IMR-90 (cell line): Measurements from ENCODE around the gene BSPH1. TPM values are rescaled to one million over a fixed set of nuclear protein-coding genes. Genes with fewer than 3 reads are reported as not detected.

Experiments used
- ATAC-seq: fragments of 200-7000 bp; cut with Tn5 transposase; 2 replicates; pipeline ENCODE4 v1.9.1; 2020; ENCODE audit warnings: low read depth, mild to moderate bottlenecking, moderate library complexity
- BruUV-seq: library from RNA; stranded (reverse); fragments of 400-500 nt; replicated peaks from 2 replicates; lab custom pipeline; 2021; lab: Mats Ljungman, UMichigan
- CTCF ChIA-PET: fragments of 300-600 bp; formaldehyde crosslinking; extraction: SDS; loops from one replicate; lab custom pipeline; 2021; ENCODE audit warnings: antibody characterized with exemption; lab: Yijun Ruan, JAX
- POLR2A ChIA-PET: fragments of 300-600 bp; sonication (Branson Sonifier 250); formaldehyde crosslinking; loops from one replicate; lab custom pipeline; 2022; ENCODE audit warnings: antibody characterized with exemption; ENCODE audit not compliant: unreplicated experiment; lab: Charles Lee
- DNase-seq: peaks from one replicate; pipeline ENCODE4 v3.0.0; 2013
- H2AFZ ChIP-seq: replicated peaks from 2 replicates; pipeline ENCODE3; 2013; ENCODE audit warnings: low read length, mild to moderate bottlenecking; ENCODE audit not compliant: poor library complexity
- H2AK5ac ChIP-seq: 2 replicates; pipeline ENCODE4 v1.6.1; 2013; ENCODE audit warnings: low read depth, low read length, inconsistent platforms
- H2AK9ac ChIP-seq: replicated peaks from 2 replicates; pipeline ENCODE3; 2013; ENCODE audit warnings: mild to moderate bottlenecking, low read depth, low read length, moderate library complexity; ENCODE audit not compliant: poor library complexity
- H2BK120ac ChIP-seq: 2 replicates; pipeline ENCODE4 v1.6.1; 2013; ENCODE audit warnings: low read depth, low read length, inconsistent platforms
- H2BK15ac ChIP-seq: 3 replicates; pipeline ENCODE4 v1.6.1; 2013; ENCODE audit warnings: low read depth, low read length, inconsistent platforms
- H2BK20ac ChIP-seq: 2 replicates; pipeline ENCODE4 v1.6.1; 2013; ENCODE audit warnings: low read depth, mild to moderate bottlenecking, inconsistent platforms, low read length, moderate library complexity
- H2BK5ac ChIP-seq: 2 replicates; pipeline ENCODE4 v1.6.1; 2013; ENCODE audit warnings: mild to moderate bottlenecking, low read depth, low read length, inconsistent platforms; ENCODE audit not compliant: poor library complexity, severe bottlenecking
- H3K14ac ChIP-seq: replicated peaks from 2 replicates; pipeline ENCODE4 v1.6.1; 2013; ENCODE audit warnings: low read depth, low read length, inconsistent platforms
- H3K18ac ChIP-seq: 2 replicates; pipeline ENCODE4 v1.6.1; 2013; ENCODE audit warnings: low read depth, low read length, control low read depth
- H3K23ac ChIP-seq: 2 replicates; pipeline ENCODE4 v1.6.1; 2013; ENCODE audit warnings: low read depth, low read length, inconsistent platforms
- H3K27ac ChIP-seq: 2 replicates; pipeline ENCODE4 v1.5.1; 2013; ENCODE audit warnings: mild to moderate bottlenecking, control low read depth, low read length; ENCODE audit not compliant: insufficient read depth
- H3K27me3 ChIP-seq: 2 replicates; pipeline ENCODE4 v1.6.1; 2013; ENCODE audit warnings: low read length; ENCODE audit not compliant: control insufficient read depth, insufficient read depth
- H3K36me3 ChIP-seq: 2 replicates; pipeline ENCODE4 v1.6.1; 2013; ENCODE audit warnings: low read length, mixed read lengths; ENCODE audit not compliant: control insufficient read depth, insufficient read depth
- H3K4ac ChIP-seq: 2 replicates; pipeline ENCODE4 v1.6.1; 2013; ENCODE audit warnings: low read depth, low read length, inconsistent platforms
- H3K4me1 ChIP-seq: 2 replicates; pipeline ENCODE4 v1.6.1; 2013; ENCODE audit warnings: low read length, mixed read lengths; ENCODE audit not compliant: control insufficient read depth, insufficient read depth
- H3K4me2 ChIP-seq: 2 replicates; pipeline ENCODE4 v1.6.1; 2013; ENCODE audit warnings: low read depth, mild to moderate bottlenecking, control low read depth, low read length, moderate library complexity
- H3K4me3 ChIP-seq: 2 replicates; pipeline ENCODE4 v1.5.1; 2013; ENCODE audit warnings: low read depth, mild to moderate bottlenecking, control low read depth, low read length, moderate library complexity; ENCODE audit not compliant: insufficient read depth
- H3K56ac ChIP-seq: 2 replicates; pipeline ENCODE4 v1.6.1; 2013; ENCODE audit warnings: low read length, inconsistent platforms; ENCODE audit not compliant: insufficient read depth; ENCODE audit errors: extremely low read depth
- H3K79me1 ChIP-seq, 2 experiments: 2 replicates each; pipeline ENCODE4 v1.6.1; 2013; ENCODE audit warnings: low read length in 2 of 2, inconsistent platforms in 1 of 2, low read depth in 1 of 2
- H3K9ac ChIP-seq: 2 replicates; pipeline ENCODE4 v1.6.1; 2013; ENCODE audit warnings: low read depth, low read length, control low read depth
- H3K9me1 ChIP-seq: 2 replicates; pipeline ENCODE4 v1.6.1; 2013; ENCODE audit warnings: low read length, inconsistent platforms; ENCODE audit not compliant: insufficient read depth
- H3K9me3 ChIP-seq: 2 replicates; pipeline ENCODE4 v1.6.1; 2013; ENCODE audit warnings: low read length; ENCODE audit not compliant: control insufficient read depth, insufficient read depth
- H4K20me1 ChIP-seq: 2 replicates; pipeline ENCODE4 v1.6.1; 2013; ENCODE audit warnings: low read length, inconsistent platforms; ENCODE audit not compliant: insufficient read depth
- H4K5ac ChIP-seq: 2 replicates; pipeline ENCODE4 v1.6.1; 2013; ENCODE audit warnings: mild to moderate bottlenecking, low read depth, low read length, control low read depth
- H4K8ac ChIP-seq, 2 experiments: 2 replicates each; pipeline ENCODE4 v1.6.1; 2013; ENCODE audit warnings: low read depth in 2 of 2, low read length in 2 of 2, control low read depth in 1 of 2, inconsistent platforms in 1 of 2
- H4K91ac ChIP-seq: 2 replicates; pipeline ENCODE4 v1.6.1; 2013; ENCODE audit warnings: low read depth, low read length, inconsistent platforms; ENCODE audit not compliant: insufficient read depth
- CEBPB ChIP-seq: IDR thresholded peaks from 2 replicates; pipeline ENCODE4 v1.6.1; 2012; ENCODE audit warnings: low read depth, low read length, improper control_type of control experiment
- POLR2A ChIP-seq: IDR thresholded peaks from 2 replicates; pipeline ENCODE4 v1.6.1; 2012; ENCODE audit warnings: mild to moderate bottlenecking, low read depth, low read length
- WGBS, 2 experiments: methylation state at CpG; one replicate each; pipeline versions ENCODE4 v1.1.5 to v1.1.7; 2013; ENCODE audit warnings: missing lambda C conversion rate in 2 of 2; ENCODE audit not compliant: insufficient read length in 1 of 2; ENCODE audit errors: extremely low coverage in 2 of 2; 5-methylcytosine and 5-hydroxymethylcytosine counted together
- dilution Hi-C: fragments of 300-500 bp; cut with HindIII; formaldehyde crosslinking; loops from one replicate; pipeline ENCODE4 v1.14.3; 2018; ENCODE audit warnings: low sequenced_read_pairs; ENCODE audit not compliant: unreplicated experiment
- in situ Hi-C: fragments of 300-500 bp; cut with MboI; formaldehyde crosslinking; loops from 3 replicates; pipeline ENCODE4 v1.14.3; 2019; ENCODE audit warnings: low sequenced_read_pairs, inconsistent platforms, mixed read lengths
- intact Hi-C: fragments of 100-400 bp; cut with micrococcal nuclease; formaldehyde crosslinking; loops from 2 replicates; pipeline ENCODE4 v1.10.0; 2022
- polyA plus RNA-seq, 3 experiments: library from polyadenylated mRNA; depleted of rRNA; stranded (reverse); fragments of >200 nt; gene quantifications; 2 replicates each; pipeline ENCODE4 v1.2.3, GENCODE V29; 2012; ENCODE audit warnings: low replicate concordance in 1 of 3
- total RNA-seq: library from RNA; depleted of rRNA; stranded (reverse); fragments of >200 nt; gene quantifications from 2 replicates; pipeline ENCODE4 v1.2.3, GENCODE V29; 2012
- TF ChIP-seq, protein P1 (sequence below): fragments of 150-350 bp; IDR thresholded peaks from 2 replicates; pipeline ENCODE4 v1.6.1; 2017; ENCODE audit warnings: mild to moderate bottlenecking, antibody characterized with exemption, low read length, low read depth

The BSPH1 gene
- total and polyA plus RNA-seq, 2 of the 4 experiments (the other 2 are of a cell fraction), result not detected

- Histone ChIP-seq H3K79me1 (no peaks in the 10 kb centered on the region), H3K4ac (no peak overlapping the region), H2AK9ac (no peak overlapping the region), H3K18ac (no peak overlapping the region), H3K9ac (no peak overlapping the region), H2BK15ac (no peak overlapping the region), H4K91ac (no peak overlapping the region), H3K27ac (no peak overlapping the region), H3K9me1 (no peaks in the 10 kb centered on the region), H3K56ac (no peak overlapping the region), H2AK5ac (no peak overlapping the region), H3K36me3 (no peaks in the 10 kb centered on the region), H2AFZ (no peak overlapping the region), H3K27me3 (peaks cover 5% of the 10 kb centered on the region; the same call in 1 of the 2 replicates), H2BK5ac (no peak overlapping the region), H3K4me3 (no peak overlapping the region), H3K9me3 (no peaks in the 10 kb centered on the region), H4K5ac (no peak overlapping the region), H3K14ac (no peak overlapping the region), H3K4me2 (no peak overlapping the region), H4K8ac (no peak overlapping the region), H3K4me1 (no peaks in the 10 kb centered on the region), H2BK20ac (no peak overlapping the region), H2BK120ac (no peak overlapping the region), H3K23ac (no peak overlapping the region), H4K20me1 (no peaks in the 10 kb centered on the region)
- TF ChIP-seq, protein P1, sequence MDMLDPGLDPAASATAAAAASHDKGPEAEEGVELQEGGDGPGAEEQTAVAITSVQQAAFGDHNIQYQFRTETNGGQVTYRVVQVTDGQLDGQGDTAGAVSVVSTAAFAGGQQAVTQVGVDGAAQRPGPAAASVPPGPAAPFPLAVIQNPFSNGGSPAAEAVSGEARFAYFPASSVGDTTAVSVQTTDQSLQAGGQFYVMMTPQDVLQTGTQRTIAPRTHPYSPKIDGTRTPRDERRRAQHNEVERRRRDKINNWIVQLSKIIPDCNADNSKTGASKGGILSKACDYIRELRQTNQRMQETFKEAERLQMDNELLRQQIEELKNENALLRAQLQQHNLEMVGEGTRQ, result no peak
- no peak for TF ChIP-seq POLR2A
- no peak for TF ChIP-seq CEBPB
- WGBS, 2 experiments, result 52% methylated on average over 10 of the region's 10 CpGs; no CpG with 5 or more reads in 1 of the 2 experiments
- ATAC-seq, result no peak
- intact Hi-C loops (no loop called here), in situ Hi-C loops (no loop called here), dilution Hi-C loops (no loop called here)
- CTCF ChIA-PET, result no interaction called here
- POLR2A ChIA-PET, result no interaction called here
- no peak for DNase-seq
- no TSS peak for BruUV-seq
Measured at GRCh38 chr19:47991191-47991808, 670 bp downstream of the BSPH1 start.
